Hepatocyte (in vitro differentiated cells): ENCODE results near the gene CNPPD1. TPM values are rescaled to one million over a fixed set of nuclear protein-coding genes. Genes with fewer than 3 reads are reported as not detected.

Source experiments
- DNase-seq: peaks from one replicate; pipeline ENCODE4 v3.0.0-alpha.2; 2016; ENCODE audit warnings: low spot score
- H2AFZ ChIP-seq: fragments of 200-600 bp; sonication (generic); 2 replicates; pipeline ENCODE4 v1.6.0; 2016; ENCODE audit warnings: antibody characterized with exemption, mild to moderate bottlenecking
- H3K27ac ChIP-seq: fragments of 200-600 bp; sonication (generic); 2 replicates; pipeline ENCODE4 v1.5.1; 2016; ENCODE audit warnings: mild to moderate bottlenecking
- H3K27me3 ChIP-seq: fragments of 200-600 bp; sonication (generic); 2 replicates; pipeline ENCODE4 v1.6.1; 2016
- H3K36me3 ChIP-seq: fragments of 200-600 bp; sonication (generic); replicated peaks from 2 replicates; pipeline ENCODE4 v1.5.1; 2016; ENCODE audit warnings: low read depth; ENCODE audit not compliant: insufficient read depth
- H3K4me1 ChIP-seq: fragments of 200-600 bp; sonication (generic); 2 replicates; pipeline ENCODE4 v1.5.1; 2016; ENCODE audit warnings: mild to moderate bottlenecking, moderate library complexity; ENCODE audit not compliant: insufficient read depth
- H3K4me2 ChIP-seq: fragments of 200-600 bp; sonication (generic); 2 replicates; pipeline ENCODE4 v1.6.0; 2016
- H3K4me3 ChIP-seq: fragments of 200-600 bp; sonication (generic); 2 replicates; pipeline ENCODE4 v1.5.1; 2016; ENCODE audit warnings: mild to moderate bottlenecking
- H3K79me2 ChIP-seq: fragments of 200-600 bp; sonication (generic); 2 replicates; pipeline ENCODE4 v1.6.0; 2017; ENCODE audit warnings: mild to moderate bottlenecking
- H3K9me2 ChIP-seq: fragments of 200-600 bp; sonication (generic); replicated peaks from 2 replicates; pipeline ENCODE4 v1.6.0; 2017; ENCODE audit warnings: mild to moderate bottlenecking; ENCODE audit not compliant: insufficient read depth
- H3K9me3 ChIP-seq: fragments of 200-600 bp; sonication (generic); 2 replicates; pipeline ENCODE4 v1.5.1; 2016; ENCODE audit warnings: low read depth, mild to moderate bottlenecking
- H4K20me1 ChIP-seq: fragments of 200-600 bp; sonication (generic); 2 replicates; pipeline ENCODE4 v1.6.0; 2016; ENCODE audit warnings: mild to moderate bottlenecking; ENCODE audit not compliant: insufficient read depth, poor library complexity, severe bottlenecking
- CTCF ChIP-seq: fragments of 200-600 bp; sonication (generic); IDR thresholded peaks from 2 replicates; pipeline ENCODE4 v1.5.1; 2016; ENCODE audit warnings: antibody characterized with exemption, mild to moderate bottlenecking; ENCODE audit not compliant: poor library complexity
- EZH2 ChIP-seq: fragments of 200-600 bp; sonication (generic); IDR thresholded peaks from 2 replicates; pipeline ENCODE4 v1.6.1; 2016; ENCODE audit warnings: antibody characterized with exemption, mild to moderate bottlenecking, borderline replicate concordance
- EZH2phosphoT487 ChIP-seq: fragments of 200-600 bp; sonication (generic); IDR thresholded peaks from one replicate; pipeline ENCODE4 v1.6.1; 2018; ENCODE audit warnings: antibody characterized with exemption, mild to moderate bottlenecking, low read depth, moderate library complexity; ENCODE audit not compliant: unreplicated experiment, severe bottlenecking
- WGBS: methylation state at CpG from one replicate; pipeline ENCODE4 v1.1.6; 2016; ENCODE audit warnings: low lambda C conversion rate; ENCODE audit errors: missing lambda C conversion rate; 5-methylcytosine and 5-hydroxymethylcytosine counted together
- polyA plus RNA-seq: library from polyadenylated mRNA; unstranded; fragments of >200 nt; fragmentation: Nextera tagmentation; extraction: Ambion mirVana; gene quantifications from 2 replicates; pipeline ENCODE4 v1.2.1, GENCODE V29; 2016
- total RNA-seq: library from RNA; depleted of rRNA; stranded (reverse); fragments of >200 nt; gene quantifications from 2 replicates; pipeline ENCODE4 v1.2.3, GENCODE V29; 2014

The CNPPD1 gene
- total and polyA plus RNA-seq, 2 experiments from 2014 or later = 34.0 to 49.4 TPM

DNA sequence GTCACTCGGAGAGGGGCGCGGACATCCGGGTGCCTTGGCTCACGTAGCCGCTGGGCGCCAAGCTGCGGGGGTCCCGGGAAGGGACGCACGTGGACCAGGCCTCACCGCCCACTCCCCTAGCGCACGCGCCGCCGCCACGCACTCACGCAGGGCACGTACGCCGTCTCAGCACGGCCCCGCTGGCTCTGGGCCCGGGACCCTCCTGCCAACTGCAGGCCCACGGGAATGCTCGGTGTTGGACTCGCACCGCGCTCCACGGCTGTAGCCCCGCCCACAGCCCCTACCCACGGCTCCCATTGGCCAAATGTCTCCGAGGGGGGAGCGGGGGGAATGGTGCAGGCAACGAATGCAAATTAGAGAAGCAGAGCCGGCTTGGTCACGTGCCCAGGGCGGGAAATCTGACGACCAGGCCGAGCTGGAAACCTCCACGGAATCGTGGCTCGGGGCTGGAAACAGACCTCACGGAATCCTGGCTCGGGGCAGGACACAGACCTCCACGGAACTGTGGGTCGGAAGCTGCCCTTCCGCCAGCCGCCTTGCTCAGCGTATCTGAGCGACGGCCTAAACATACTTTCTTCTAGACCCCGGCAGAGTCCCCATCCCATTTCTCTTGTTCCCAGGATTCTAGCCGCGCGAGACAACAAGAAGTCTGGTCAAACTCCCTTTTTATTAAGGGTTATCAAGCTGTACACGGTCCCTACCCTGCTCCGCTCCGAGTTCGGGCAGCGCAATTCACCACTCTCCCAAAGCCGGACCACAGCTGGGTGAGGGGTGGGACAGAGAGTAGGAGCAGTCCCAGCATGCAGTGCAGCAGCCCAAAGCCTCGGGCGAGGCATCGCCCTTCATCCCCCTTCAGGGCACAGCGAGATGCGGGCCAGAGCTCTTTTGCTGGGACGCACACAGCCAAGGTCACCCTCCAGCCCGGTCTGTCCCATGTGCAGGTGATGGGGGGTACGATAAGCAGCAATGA is 42.3 kb upstream of the CNPPD1 start, which contains the start of gene ABCB6:
TSS of gene ABCB6 (minus strand) at position 227 of the 970 bp plus-strand sequence. CDS start 285 bp downstream, outside the sequence.
- no peaks in the 10 kb centered on the region for H3K36me3 ChIP-seq
- peak within 1 kb of the TSS; percentile 8 for H2AFZ ChIP-seq
- H3K4me1 ChIP-seq = peaks cover 10% of the 10 kb centered on the region
- no peaks in the 10 kb centered on the region for H3K9me3 ChIP-seq
- H4K20me1 ChIP-seq = no peaks in the 10 kb centered on the region
- 18% methylated on average over 68 of the region's 71 CpGs for WGBS
- DNase-seq = peak; percentile 96
- H3K9me2 ChIP-seq = no peaks in the 10 kb centered on the region
- peaks cover 13% of the 10 kb centered on the region for H3K79me2 ChIP-seq
- TF ChIP-seq CTCF (no peak), EZH2 (no peak), EZH2phosphoT487 (no peak)
- H3K27ac ChIP-seq = peak within 1 kb of the TSS; percentile 86
- no peaks in the 10 kb centered on the region for H3K27me3 ChIP-seq
- H3K4me2 ChIP-seq = peak within 1 kb of the TSS; percentile 99
- peak within 1 kb of the TSS; percentile 74 for H3K4me3 ChIP-seq

DNA sequence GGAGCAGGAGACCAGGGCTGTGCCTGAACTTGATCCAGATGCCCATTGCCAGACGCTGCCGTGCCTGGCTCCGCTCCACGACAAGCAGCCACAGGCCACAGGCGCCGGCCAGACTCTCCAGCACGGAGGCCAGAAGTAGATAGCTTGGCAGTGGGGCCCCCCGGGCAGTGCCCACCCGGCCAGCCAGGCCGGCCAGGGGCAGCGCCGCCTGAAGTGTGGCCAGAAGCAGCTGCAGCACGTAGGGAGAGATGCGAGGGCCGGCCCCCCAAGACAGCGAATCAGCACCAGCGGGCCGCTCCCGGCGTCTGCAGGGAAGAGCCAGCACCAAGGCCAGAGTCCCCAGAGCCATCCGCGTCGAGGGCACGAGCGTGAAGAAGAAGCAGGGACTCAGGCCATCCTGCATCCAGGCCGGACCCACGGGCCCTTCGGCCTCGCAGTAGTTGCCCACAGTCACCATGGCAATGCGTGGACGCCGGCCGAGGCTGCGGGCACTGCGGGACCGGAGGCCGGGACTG is 41.5 kb upstream of the CNPPD1 start:
- Histone ChIP-seq H3K4me1 (peaks cover 10% of the 10 kb centered on the region), H3K27ac (peak overlapping the region; percentile 86), H3K9me3 (no peaks in the 10 kb centered on the region), H3K4me2 (peak overlapping the region; percentile 99), H3K27me3 (no peaks in the 10 kb centered on the region), H4K20me1 (no peaks in the 10 kb centered on the region), H3K9me2 (no peaks in the 10 kb centered on the region), H3K79me2 (peaks cover 13% of the 10 kb centered on the region), H3K36me3 (no peaks in the 10 kb centered on the region), H3K4me3 (peak overlapping the region; percentile 74), H2AFZ (peak overlapping the region; percentile 8)
- no peak for TF ChIP-seq EZH2
- TF ChIP-seq CTCF = no peak
- TF ChIP-seq EZH2phosphoT487 = no peak
- 3% methylated on average over 36 of the region's 37 CpGs for WGBS
- peak; percentile 87 for DNase-seq

DNA sequence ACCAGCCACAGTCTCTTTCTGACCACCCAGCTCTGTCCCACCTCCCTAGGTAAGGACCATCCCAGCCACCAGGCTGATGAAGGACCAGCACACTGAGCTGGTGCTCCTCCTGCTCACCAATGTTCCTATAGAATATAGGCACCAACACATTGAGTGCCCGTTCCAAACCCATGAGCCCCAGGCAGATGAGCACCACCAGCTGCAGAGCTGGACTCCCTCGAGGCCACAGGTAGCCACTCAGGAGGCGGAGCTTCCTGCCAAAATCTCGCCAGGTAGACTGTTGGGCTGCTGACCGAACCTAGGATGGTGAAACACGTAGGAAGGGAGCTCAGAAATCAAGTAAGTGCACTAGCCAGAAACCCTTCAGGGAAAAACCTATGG is 39.8 kb upstream of the CNPPD1 start:
- TF ChIP-seq EZH2 (no peak), EZH2phosphoT487 (no peak)
- Histone ChIP-seq H3K79me2 (peaks cover 13% of the 10 kb centered on the region), H3K4me1 (peaks cover 10% of the 10 kb centered on the region), H3K4me3 (no peak overlapping the region), H3K36me3 (no peaks in the 10 kb centered on the region), H2AFZ (no peak overlapping the region), H3K4me2 (no peak overlapping the region), H3K27me3 (no peaks in the 10 kb centered on the region), H4K20me1 (no peaks in the 10 kb centered on the region), H3K9me3 (no peaks in the 10 kb centered on the region), H3K9me2 (no peaks in the 10 kb centered on the region), H3K27ac (no peak overlapping the region)
- 86% methylated on average over 6 of the region's 6 CpGs for WGBS
- DNase-seq = no peak

DNA sequence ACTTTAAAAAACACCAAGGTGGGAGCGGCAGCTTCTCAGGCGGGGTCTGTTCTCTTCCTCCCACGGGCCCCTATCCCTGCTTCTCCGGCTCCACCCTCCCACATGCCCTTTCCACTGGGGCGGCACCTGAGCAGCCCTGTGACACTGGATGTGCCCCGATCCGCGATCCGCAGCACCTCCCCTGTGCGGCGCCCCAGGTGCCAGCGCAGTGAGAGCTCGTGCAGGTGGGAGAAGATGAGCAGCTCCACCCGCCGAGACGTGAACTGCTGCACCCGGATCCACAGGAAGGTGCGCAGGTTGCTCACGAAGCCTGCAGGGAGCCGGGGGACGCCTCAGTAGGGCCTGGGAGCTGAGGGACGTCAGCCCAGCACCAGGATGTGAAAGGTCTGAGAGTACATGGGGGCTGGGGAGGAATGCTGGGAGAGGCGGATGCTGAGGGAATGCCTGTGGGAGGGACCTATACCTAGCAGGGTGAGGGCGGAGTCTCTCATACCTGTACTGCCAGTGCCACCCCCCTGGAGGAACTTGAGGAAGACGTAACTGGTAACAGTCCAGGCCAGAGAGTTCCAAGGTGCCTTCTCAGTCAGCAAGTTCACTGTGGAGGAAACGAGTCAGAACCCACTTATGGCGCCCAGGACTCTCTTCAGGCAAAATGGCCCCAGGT is 39.3 kb upstream of the CNPPD1 start:
- no peaks in the 10 kb centered on the region for H3K36me3 ChIP-seq
- WGBS = 97% methylated on average over 24 of the region's 27 CpGs
- peaks cover 10% of the 10 kb centered on the region for H3K4me1 ChIP-seq
- H3K79me2 ChIP-seq = peaks cover 13% of the 10 kb centered on the region
- H3K4me2 ChIP-seq = no peak overlapping the region
- DNase-seq = no peak
- H3K27me3 ChIP-seq = no peaks in the 10 kb centered on the region
- H3K9me3 ChIP-seq = no peaks in the 10 kb centered on the region
- no peak overlapping the region for H2AFZ ChIP-seq
- H4K20me1 ChIP-seq = no peaks in the 10 kb centered on the region
- no peak overlapping the region for H3K27ac ChIP-seq
- TF ChIP-seq EZH2 (no peak), EZH2phosphoT487 (no peak), CTCF (no peak)
- no peak overlapping the region for H3K4me3 ChIP-seq
- H3K9me2 ChIP-seq = no peaks in the 10 kb centered on the region
